Heart right ventricle (tissue), 16 donors: ENCODE results near the gene F2RL1. TPM values are rescaled to one million over a fixed set of nuclear protein-coding genes. Genes with fewer than 3 reads are reported as not detected.
"Not testable (repeated sequence)": the region's sequence is repeated elsewhere in the genome, so short reads cannot be mapped to it uniquely, and the experiment has no call there.

Experiments
- ATAC-seq, 8 donors: fragments of 200-7000 bp; cut with Tn5 transposase; one replicate each; pipeline ENCODE4 v1.9.1; 2020; ENCODE audit warnings: mild to moderate bottlenecking in 8 of 8, moderate library complexity in 8 of 8, moderate number of reproducible peaks in 1 of 8
- DNase-seq, 2 donors: peaks; one replicate each; pipeline ENCODE4 v3.0.0-alpha.2; 2020
- H3K27ac ChIP-seq, 10 donors: fragments of 200-600 bp; sonication (generic) in 2 of 10; one replicate each; pipeline versions ENCODE4 v1.5.0 to v1.8.0; 2020 to 2022; ENCODE audit warnings: mild to moderate bottlenecking in 3 of 10
- H3K27me3 ChIP-seq, 7 donors: fragments of 200-600 bp; one replicate each; pipeline ENCODE4 v1.8.0; 2021 to 2022; ENCODE audit warnings: mild to moderate bottlenecking in 2 of 7
- H3K36me3 ChIP-seq, 9 donors: fragments of 200-600 bp; sonication (generic) in 1 of 9; one replicate each; pipeline versions ENCODE4 v1.5.0 to v1.8.0; 2020 to 2022; ENCODE audit warnings: mild to moderate bottlenecking in 2 of 9
- H3K4me1 ChIP-seq, 9 donors: fragments of 200-600 bp; sonication (generic) in 1 of 9; one replicate each; pipeline versions ENCODE4 v1.5.0 to v1.8.0; 2020 to 2022; ENCODE audit warnings: mild to moderate bottlenecking in 4 of 9
- H3K4me3 ChIP-seq, 10 donors: fragments of 200-600 bp; sonication (generic) in 2 of 10; one replicate each; pipeline versions ENCODE4 v1.5.0 to v1.8.0; 2020 to 2022; ENCODE audit warnings: mild to moderate bottlenecking in 7 of 10, moderate library complexity in 2 of 10
- H3K9me3 ChIP-seq, 11 donors: fragments of 200-600 bp in 10 of 11; sonication (generic) in 2 of 11; one replicate each; pipeline versions ENCODE4 v1.5.0 to v1.8.0; 2013 to 2022; ENCODE audit warnings: mild to moderate bottlenecking in 2 of 11, control low read depth in 1 of 11, moderate library complexity in 1 of 11
- WGBS, 2 donors: extraction: QIAGEN DNeasy Blood & Tissue Kit; methylation state at CpG; one replicate each; pipeline ENCODE4 v1.1.7; 2013; ENCODE audit warnings: inconsistent platforms in 1 of 2; 5-methylcytosine and 5-hydroxymethylcytosine counted together
- intact Hi-C, 10 donors: fragments of 100-400 bp; cut with DNase I; formaldehyde crosslinking; loops; one replicate each; pipeline versions ENCODE4 v1.11.1 to v1.14.2; 2022
- polyA plus RNA-seq, 2 donors: library from polyadenylated mRNA; stranded (reverse); fragments of 200-250 nt; gene quantifications; one replicate each; pipeline ENCODE4 v1.2.3, GENCODE V29; 2013
- total RNA-seq, 10 donors: library from RNA; stranded (reverse); fragmentation: NEBNext Ultra II Directional in 3 of 10; extraction: Animal tissue kit (Norgen Biotek cat#: 25700) in 3 of 10; gene quantifications; one replicate each; pipeline versions ENCODE4 v1.2.1 to v1.2.4, GENCODE V29; 2021 to 2023
- TF ChIP-seq, protein P1 (sequence below), 9 donors: fragments of 200-600 bp; sonication (generic) in 2 of 9; IDR thresholded peaks; one replicate each; pipeline versions ENCODE4 v1.5.0 to v1.8.0; 2021 to 2022; ENCODE audit warnings: antibody characterized with exemption in 9 of 9, mild to moderate bottlenecking in 5 of 9, moderate library complexity in 1 of 9
- donor health status: Arrhythmogenic right ventricular cardiomyopathy.
- donor health status: ischemic (EF 13 %, LVEDD 7.1; RV severe dilation, severe dysfunction).
- donor health status: healthy with polysubstance abuse.
- donor health status: DM: no; HTN: yes; CAD: no.
- donor health status: DM: no; HTN: no; CAD: no.
- donor health status: ischemic (EF 25% LVEDD 6.9; RV normal size, moderate dysfunction).
- donor health status: ischemic (EF 25% LVEDD 5.7; RV mildly dilated, moderate dysfunction).
- donor health status: healthy.
- donor health status: DM: yes; HTN: yes; CAD: no.
- donor health status: Ischemic cardiomyopathy.
- donor health status: ischemic (EF 35%, LVEDD 5.7; RV mildly dilated, moderate dysfunction).
- donor health status: nonischemic (EF 11% LVEDD 7.7; RV severe dilation, severe dysfunction).
- donor health status: DM: yes; HTN: yes; CAD: no.
- donor health status: PGD.
- donor health status: ischemic (EF 29% LVEDD 5.4; RV normal size, mild dysfunction).
- donor health status: nonischemic (EF 23%, LVEDD 6.1; RV moderate dilation, normal function).

F2RL1 gene
- total and polyA plus RNA-seq, 12 donors, result 0.56 to 3.9 (median 0.91) TPM

DNA sequence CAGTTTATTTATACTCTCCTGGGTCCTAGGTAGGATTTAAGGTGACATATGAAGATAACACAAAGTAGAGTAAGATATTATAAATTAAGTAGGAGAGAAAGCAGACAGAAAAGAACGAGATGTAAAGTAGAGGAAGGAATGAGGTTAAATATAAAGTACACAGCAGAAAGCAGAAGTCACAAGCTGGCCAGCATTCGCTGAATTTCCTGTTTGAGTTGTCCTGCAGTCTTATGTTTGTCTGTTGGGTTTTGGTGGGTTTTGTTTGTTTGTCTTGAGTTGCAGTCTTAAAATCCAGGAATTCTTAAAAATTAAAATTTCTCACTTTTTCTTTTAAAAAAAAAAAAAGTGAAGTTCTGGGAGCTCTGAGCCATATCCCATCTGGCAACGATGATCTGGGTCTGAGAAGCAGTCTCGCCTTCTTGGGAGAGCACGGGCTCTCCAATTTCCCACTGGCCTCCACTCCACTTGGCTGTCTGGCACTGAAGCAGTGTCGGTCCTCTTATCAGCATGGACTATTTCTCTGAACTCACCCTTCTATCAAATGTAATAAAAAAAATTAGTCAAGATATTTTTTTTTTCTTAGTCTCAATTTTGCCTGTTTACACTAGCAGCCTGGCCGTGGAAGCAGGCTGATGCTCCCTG is 33.0 kb downstream of the F2RL1 start:
- H3K27ac ChIP-seq, result peak overlapping the region in 5 of 10 donors; percentile 41 to 91 (median 49)
- 46 to 52% methylated on average over 7 of the region's 7 CpGs for WGBS, 2 donors
- peak in 6 of 8 donors; percentile 55 to 74 (median 66) for ATAC-seq

DNA sequence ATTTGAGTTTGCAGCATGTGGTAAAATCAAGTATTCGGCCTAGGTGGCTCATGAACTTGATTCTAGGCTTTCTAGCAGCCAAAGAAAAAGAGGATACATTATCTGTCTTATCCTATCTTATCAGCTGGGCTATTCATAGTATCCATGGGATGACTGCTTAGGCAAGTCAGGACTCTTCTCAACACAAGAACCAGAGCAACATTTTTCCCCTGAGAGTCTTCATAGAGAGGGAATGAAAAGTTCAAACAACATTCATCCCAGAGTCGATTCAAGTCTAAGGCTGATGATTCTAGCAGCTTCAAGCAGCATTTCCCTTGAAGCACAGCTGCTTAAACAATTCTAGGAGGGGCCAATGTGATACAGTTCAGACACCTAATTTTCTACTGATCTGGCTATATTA is 33.9 kb downstream of the F2RL1 start:
- WGBS, 2 donors, result 27 to 36% methylated on average over 2 of the region's 2 CpGs
- peaks cover 0 to 72% (median 21%) of the 10 kb centered on the region in 9 donors for H3K4me1 ChIP-seq
- ATAC-seq, result peak in 6 of 8 donors; percentile 38 to 59 (median 45)

More for the DNA sequence above, 33.0 kb downstream of the F2RL1 start:
- Histone ChIP-seq H3K4me1 (peaks cover 0 to 66% (median 21%) of the 10 kb centered on the region in 9 donors), H3K27me3 (peaks cover 0 to 6% (median 0%) of the 10 kb centered on the region in 7 donors), H3K9me3 (no peaks in the 10 kb centered on the region), H3K36me3 (no peaks in the 10 kb centered on the region), H3K4me3 (peak overlapping the region in 1 of 10 donors; percentile 35)
- DNase-seq, result peak; percentile 22 to 41
- intact Hi-C loops, result no loop called here
- TF ChIP-seq, protein P1, sequence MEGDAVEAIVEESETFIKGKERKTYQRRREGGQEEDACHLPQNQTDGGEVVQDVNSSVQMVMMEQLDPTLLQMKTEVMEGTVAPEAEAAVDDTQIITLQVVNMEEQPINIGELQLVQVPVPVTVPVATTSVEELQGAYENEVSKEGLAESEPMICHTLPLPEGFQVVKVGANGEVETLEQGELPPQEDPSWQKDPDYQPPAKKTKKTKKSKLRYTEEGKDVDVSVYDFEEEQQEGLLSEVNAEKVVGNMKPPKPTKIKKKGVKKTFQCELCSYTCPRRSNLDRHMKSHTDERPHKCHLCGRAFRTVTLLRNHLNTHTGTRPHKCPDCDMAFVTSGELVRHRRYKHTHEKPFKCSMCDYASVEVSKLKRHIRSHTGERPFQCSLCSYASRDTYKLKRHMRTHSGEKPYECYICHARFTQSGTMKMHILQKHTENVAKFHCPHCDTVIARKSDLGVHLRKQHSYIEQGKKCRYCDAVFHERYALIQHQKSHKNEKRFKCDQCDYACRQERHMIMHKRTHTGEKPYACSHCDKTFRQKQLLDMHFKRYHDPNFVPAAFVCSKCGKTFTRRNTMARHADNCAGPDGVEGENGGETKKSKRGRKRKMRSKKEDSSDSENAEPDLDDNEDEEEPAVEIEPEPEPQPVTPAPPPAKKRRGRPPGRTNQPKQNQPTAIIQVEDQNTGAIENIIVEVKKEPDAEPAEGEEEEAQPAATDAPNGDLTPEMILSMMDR (IDR thresholded peaks at IDR 0.05), result no peak

DNA sequence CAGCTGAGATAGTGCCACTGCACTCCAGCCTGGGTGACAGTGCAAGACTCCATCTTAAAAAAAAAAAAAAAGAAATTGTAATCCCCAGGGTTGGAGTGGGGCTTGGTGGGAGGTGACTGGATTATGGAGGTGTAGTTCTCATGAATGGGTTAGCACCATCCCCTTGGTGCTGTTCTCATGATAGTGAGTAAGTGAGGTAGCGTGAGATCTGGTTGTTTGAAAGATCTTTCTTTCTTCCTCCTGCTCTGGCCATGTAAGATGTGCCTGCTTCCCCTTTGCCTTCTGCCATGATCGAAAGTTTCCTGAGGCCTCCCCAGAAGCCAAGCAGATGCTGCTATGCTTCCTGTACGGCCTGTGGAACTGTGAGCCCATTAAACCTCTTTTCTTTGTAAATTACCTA is 34.9 kb downstream of the F2RL1 start:
- H3K4me3 ChIP-seq, intact Hi-C loops, H3K9me3 ChIP-seq, DNase-seq, H3K36me3 ChIP-seq, H3K27me3 ChIP-seq, ATAC-seq: not testable (repeated sequence)
- Histone ChIP-seq H3K27ac (peak overlapping the region in 1 of 10 donors; percentile 91), H3K4me1 (peaks cover 0 to 72% (median 21%) of the 10 kb centered on the region in 9 donors)
- 92 to 93% methylated on average over 3 of the region's 3 CpGs for WGBS, 2 donors

More for the DNA sequence above, 33.9 kb downstream of the F2RL1 start:
- peaks cover 0 to 4% (median 0%) of the 10 kb centered on the region in 7 donors for H3K27me3 ChIP-seq
- intact Hi-C loops, result no loop called here
- no peaks in the 10 kb centered on the region for H3K36me3 ChIP-seq
- H3K4me3 ChIP-seq, result no peak overlapping the region
- TF ChIP-seq, protein P1 (IDR thresholded peaks at IDR 0.05), result no peak
- peak overlapping the region in 5 of 10 donors; percentile 41 to 91 (median 49) for H3K27ac ChIP-seq
- no peaks in the 10 kb centered on the region for H3K9me3 ChIP-seq
- DNase-seq, result no peak

DNA sequence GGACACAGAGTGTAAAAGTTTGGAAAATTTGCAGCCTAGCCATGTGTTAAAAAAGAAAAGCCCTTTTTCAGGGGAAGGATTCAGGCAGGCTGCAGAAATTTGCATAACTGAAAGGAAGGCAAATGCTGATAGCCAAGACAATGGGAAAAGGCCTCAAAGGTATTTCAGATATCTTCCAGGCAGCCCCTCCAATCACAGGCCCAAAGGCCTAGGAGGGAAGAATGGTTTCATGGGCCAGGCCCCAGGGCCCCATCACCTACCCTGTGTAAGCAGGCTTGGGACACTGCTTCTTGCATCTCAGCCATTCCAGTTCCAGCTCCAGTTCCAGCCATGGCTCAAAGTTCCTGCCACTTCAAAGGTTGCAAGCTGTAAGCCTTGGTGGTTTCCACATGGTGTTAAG is 35.8 kb downstream of the F2RL1 start:
- H3K36me3 ChIP-seq, result no peaks in the 10 kb centered on the region
- DNase-seq (no peak), ATAC-seq (no peak)
- TF ChIP-seq, protein P1 (IDR thresholded peaks at IDR 0.05), result no peak
- no peak overlapping the region for H3K4me3 ChIP-seq
- H3K9me3 ChIP-seq, result no peaks in the 10 kb centered on the region
- intact Hi-C loops, result no loop called here
- no peaks in the 10 kb centered on the region for H3K27me3 ChIP-seq
- peaks cover 0 to 71% (median 21%) of the 10 kb centered on the region in 9 donors for H3K4me1 ChIP-seq
- H3K27ac ChIP-seq, result peak overlapping the region in 1 of 10 donors; percentile 91

DNA sequence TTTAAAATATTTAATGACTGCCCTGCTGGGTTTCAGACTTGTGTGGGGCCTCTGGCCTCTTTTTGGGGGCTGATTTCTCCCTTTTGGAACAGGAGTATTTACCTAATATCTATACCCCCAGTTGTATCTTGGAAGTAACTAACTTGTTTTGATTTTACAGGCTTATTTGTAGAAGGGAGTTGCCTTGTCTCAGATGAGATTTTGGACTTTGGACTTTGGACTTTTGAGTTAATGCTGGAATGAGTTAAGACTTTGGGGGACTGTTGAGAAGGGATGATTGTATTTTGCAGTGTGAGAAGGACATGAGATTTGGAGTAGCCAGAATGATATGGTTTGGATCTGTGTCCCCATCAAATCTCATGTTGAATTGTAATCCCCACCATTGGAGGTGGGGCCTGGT is 36.7 kb downstream of the F2RL1 start:
- intact Hi-C loops, ATAC-seq, H3K36me3 ChIP-seq, DNase-seq, H3K27me3 ChIP-seq, H3K4me3 ChIP-seq, H3K9me3 ChIP-seq: not testable (repeated sequence)
- Histone ChIP-seq H3K4me1 (peaks cover 0 to 73% (median 21%) of the 10 kb centered on the region in 9 donors), H3K27ac (peak overlapping the region in 1 of 10 donors; percentile 91)
